ENCODE measurements around the gene CHIT1. TPM values are rescaled to one million over a fixed set of nuclear protein-coding genes. Genes with fewer than 3 reads are reported as not detected.

Gene CHIT1
- total RNA-seq, 1 experiment from 2014 or later: not detected

GRCh38 chr1:203210988-203211387, 18.5 kb downstream of the CHIT1 start:
- H3K9me3 ChIP-seq (ENCODE audit: control insufficient read depth in 1 of 2, insufficient read depth in 1 of 2, low read depth in 1 of 2, low read length in 2 of 2): no peaks in the 10 kb centered on the region
- TF ChIP-seq POLR2A (IDR thresholded peaks at IDR 0.05; ENCODE audit: borderline replicate concordance, extremely low read depth, insufficient read depth, insufficient read length) (no peak), ATF3 (IDR thresholded peaks at IDR 0.05) (no peak), POLR2AphosphoS5 (IDR thresholded peaks at IDR 0.05; ENCODE audit: low read depth, low read length) (no peak), ZNF274 (IDR thresholded peaks at IDR 0.05; ENCODE audit: low read depth, low read length) (no peak), RAD21 (IDR thresholded peaks at IDR 0.05; ENCODE audit: low read depth) (no peak), SP1 (IDR thresholded peaks at IDR 0.05; ENCODE audit: low read depth) (no peak), ZBTB33 (IDR thresholded peaks at IDR 0.05; ENCODE audit: extremely low read depth, insufficient replicate concordance, low read length) (no peak), MAX (IDR thresholded peaks at IDR 0.05) (no peak), YY1 (IDR thresholded peaks at IDR 0.05; ENCODE audit: extremely low read depth, insufficient replicate concordance, low read depth, low read length) (no peak), EZH2phosphoT487 (IDR thresholded peaks at IDR 0.05; ENCODE audit: borderline replicate concordance) (no peak), EGR1 (IDR thresholded peaks at IDR 0.05; ENCODE audit: low read depth) (no peak)
- DNase-seq (ENCODE audit: low read depth, low spot score): no peak
- ATAC-seq: no peak
- intact Hi-C loops (cut with micrococcal nuclease): no loop called here
- no TSS peak for BruUV-seq (replicated peaks)
- no peak overlapping the region for H3K4me2 ChIP-seq (ENCODE audit: low read length)
- no peaks in the 10 kb centered on the region for H3K79me2 ChIP-seq (ENCODE audit: insufficient read depth, low read length)
- H3K27ac ChIP-seq (ENCODE audit: low read depth, low read length): no peak overlapping the region
- RAD21 ChIA-PET (ENCODE audit: low non-redundant PET in 1 of 2, low total read pairs in 2 of 2, uncharacterized antibody in 2 of 2, unreplicated experiment in 2 of 2): no interaction called here
- no peak overlapping the region for H3K4me3 ChIP-seq (replicated peaks in 1 of 2; ENCODE audit: low read depth in 1 of 2, low read length in 2 of 2)
- H2AFZ ChIP-seq (ENCODE audit: low read depth, low read length, poor library complexity, severe bottlenecking): no peak overlapping the region
- H3K9me2 ChIP-seq (ENCODE audit: insufficient read depth): no peaks in the 10 kb centered on the region
- peaks cover 0 to 7% of the 10 kb centered on the region in 2 experiments; a peak in 1 of 4 replicates for H3K4me1 ChIP-seq (ENCODE audit: control insufficient read depth in 1 of 2, insufficient read depth in 2 of 2, low read length in 2 of 2)
- H3K9ac ChIP-seq (ENCODE audit: low read length): no peak overlapping the region
- H3K27me3 ChIP-seq (ENCODE audit: insufficient read depth, low read length): no peaks in the 10 kb centered on the region
- CTCF ChIA-PET: no interaction called here
- POLR2A ChIA-PET: no interaction called here
- H4K20me1 ChIP-seq (ENCODE audit: insufficient read depth): no peaks in the 10 kb centered on the region
- no peaks in the 10 kb centered on the region for H3K36me3 ChIP-seq (ENCODE audit: control insufficient read depth in 1 of 2, insufficient read depth in 2 of 2, low read length in 2 of 2)

Data from HCT116 (cell line).